Aorta (tissue), 5 donors: ENCODE measurements around the gene CALM1. TPM values are rescaled to one million over a fixed set of nuclear protein-coding genes. Genes with fewer than 3 reads are reported as not detected.

Experiments used
- ATAC-seq: fragments of 200-7000 bp; cut with Tn5 transposase; one replicate; pipeline ENCODE4 v1.9.1; 2022; ENCODE audit warnings: moderate library complexity; ENCODE audit not compliant: low FRiP score
- DNase-seq, 2 donors: peaks; one replicate each; pipeline ENCODE4 v3.0.0-alpha.2; 2020
- H3K27ac ChIP-seq, 2 donors: one replicate each; pipeline ENCODE4 v1.5.1; 2013; ENCODE audit warnings: low read length in 2 of 2, mild to moderate bottlenecking in 2 of 2, moderate library complexity in 2 of 2, control low read depth in 1 of 2, inconsistent platforms in 1 of 2, low read depth in 1 of 2
- H3K27me3 ChIP-seq, 2 donors: one replicate each; pipeline ENCODE4 v1.6.1; 2013; ENCODE audit warnings: control low read depth in 1 of 2, low read length in 1 of 2, mild to moderate bottlenecking in 1 of 2, moderate library complexity in 1 of 2; ENCODE audit not compliant: insufficient read depth in 2 of 2, control insufficient read depth in 1 of 2
- H3K36me3 ChIP-seq, 2 donors: one replicate each; pipeline ENCODE4 v1.6.1; 2013; ENCODE audit warnings: control low read depth in 1 of 2, low read length in 1 of 2, mild to moderate bottlenecking in 1 of 2; ENCODE audit not compliant: insufficient read depth in 2 of 2, control insufficient read depth in 1 of 2
- H3K4me1 ChIP-seq, 2 donors: one replicate each; pipeline ENCODE4 v1.6.1; 2013; ENCODE audit warnings: low read length in 2 of 2, control low read depth in 1 of 2, mild to moderate bottlenecking in 1 of 2, moderate library complexity in 1 of 2; ENCODE audit not compliant: insufficient read depth in 2 of 2, control insufficient read depth in 1 of 2
- H3K4me3 ChIP-seq, 2 donors: one replicate each; pipeline ENCODE4 v1.5.1; 2013; ENCODE audit warnings: low read length in 2 of 2, control low read depth in 1 of 2, mild to moderate bottlenecking in 1 of 2
- H3K9me3 ChIP-seq: one replicate; pipeline ENCODE4 v1.6.1; 2013; ENCODE audit warnings: mild to moderate bottlenecking, low read length; ENCODE audit not compliant: control insufficient read depth
- WGBS, 2 donors: extraction: QIAGEN DNeasy Blood & Tissue Kit; methylation state at CpG; one replicate each; pipeline ENCODE4 v1.1.7; 2013; 5-methylcytosine and 5-hydroxymethylcytosine counted together
- intact Hi-C, 2 donors: fragments of 100-400 bp; cut with DNase I; formaldehyde crosslinking; loops; one replicate each; pipeline versions ENCODE4 v1.14.2 to v1.15.0; 2022
- polyA plus RNA-seq, 2 donors: library from polyadenylated mRNA; stranded (reverse); fragments of 200-250 nt; gene quantifications; one replicate each; pipeline ENCODE4 v1.2.3, GENCODE V29; 2013
- total RNA-seq, 2 donors: library from RNA; stranded (reverse); fragmentation: NEBNext Ultra II Directional; extraction: Animal tissue kit (Norgen Biotek cat#: 25700); gene quantifications; one replicate each; pipeline ENCODE4 v1.2.1, GENCODE V29; 2021
- donor health status: healthy with polysubstance abuse.
- donor health status: Bipolar disorder and iron deficiency.
- donor health status: DM: no; HTN: no; CAD: no.
- donor health status: DM: no; HTN: no; CAD: no.
- donor health status: DM: yes; HTN: yes; CAD: no.

The CALM1 gene
- total and polyA plus RNA-seq, 4 donors, result 279 to 595 (median 466) TPM

GRCh38 chr14:90444077-90444696, 47.4 kb downstream of the CALM1 start:
- Histone ChIP-seq H3K27me3 (no peaks in the 10 kb centered on the region), H3K27ac (no peak overlapping the region), H3K4me3 (no peak overlapping the region), H3K9me3 (peaks cover 5% of the 10 kb centered on the region), H3K4me1 (no peaks in the 10 kb centered on the region), H3K36me3 (no peaks in the 10 kb centered on the region)
- 89 to 94% methylated on average over 6 of the region's 6 CpGs for WGBS, 2 donors
- ATAC-seq, result no peak
- intact Hi-C loops, result no loop called here
- DNase-seq, result peak in 1 of 2 donors; percentile 46

GRCh38 chr14:90445011-90445410, 48.2 kb downstream of the CALM1 start:
- H3K36me3 ChIP-seq, result no peaks in the 10 kb centered on the region
- intact Hi-C loops, result no loop called here
- no peak for ATAC-seq

GRCh38 chr14:90446405-90446804, 49.6 kb downstream of the CALM1 start:
- H3K36me3 ChIP-seq, result no peaks in the 10 kb centered on the region
- no peaks in the 10 kb centered on the region for H3K27me3 ChIP-seq
- no peak overlapping the region for H3K27ac ChIP-seq
- WGBS, 2 donors, result 89 to 90% methylated on average over 4 of the region's 4 CpGs
- no peak overlapping the region for H3K4me3 ChIP-seq
- peaks cover 5% of the 10 kb centered on the region for H3K9me3 ChIP-seq
- DNase-seq (peak in 1 of 2 donors; percentile 16), ATAC-seq (no peak)
- H3K4me1 ChIP-seq, result no peaks in the 10 kb centered on the region
- intact Hi-C loops, result no loop called here

More at GRCh38 chr14:90445011-90445410, 48.2 kb downstream of the CALM1 start:
- Histone ChIP-seq H3K27ac (no peak overlapping the region), H3K4me3 (no peak overlapping the region), H3K27me3 (no peaks in the 10 kb centered on the region), H3K9me3 (peaks cover 5% of the 10 kb centered on the region), H3K4me1 (no peaks in the 10 kb centered on the region)
- DNase-seq, result peak in 1 of 2 donors; percentile 17
- WGBS, 2 donors, result 94% methylated on average over 4 of the region's 4 CpGs

- intact Hi-C loops, result no loop called here
- whole genome bisulfite sequencing, 2 donors, result 89 to 94% methylated on average over 9 of the region's 9 CpGs
- ATAC-seq (no peak), DNase-seq (no peak)
- Histone ChIP-seq H3K4me3 (no peak overlapping the region), H3K36me3 (no peaks in the 10 kb centered on the region), H3K9me3 (peaks cover 5% of the 10 kb centered on the region), H3K4me1 (no peaks in the 10 kb centered on the region), H3K27ac (no peak overlapping the region), H3K27me3 (no peaks in the 10 kb centered on the region)
Measured at GRCh38 chr14:90447720-90448497, 51.1 kb downstream of the CALM1 start.

- no peak for DNase-seq
- no peaks in the 10 kb centered on the region for H3K36me3 ChIP-seq
- H3K4me3 ChIP-seq, result no peak overlapping the region
- intact Hi-C loops, result no loop called here
- H3K27ac ChIP-seq, result no peak overlapping the region
- peaks cover 5% of the 10 kb centered on the region for H3K9me3 ChIP-seq
- no peak for ATAC-seq
- H3K4me1 ChIP-seq, result no peaks in the 10 kb centered on the region
- no peaks in the 10 kb centered on the region for H3K27me3 ChIP-seq
- WGBS, 2 donors, result 95% methylated on average over 5 of the region's 5 CpGs
Measured at GRCh38 chr14:90449411-90449810, 52.6 kb downstream of the CALM1 start.

- Histone ChIP-seq H3K4me3 (no peak overlapping the region), H3K36me3 (no peaks in the 10 kb centered on the region), H3K9me3 (peaks cover 5% of the 10 kb centered on the region), H3K27ac (no peak overlapping the region), H3K27me3 (no peaks in the 10 kb centered on the region), H3K4me1 (no peaks in the 10 kb centered on the region)
- ATAC-seq (no peak), DNase-seq (no peak)
- 94 to 95% methylated on average over 6 of the region's 6 CpGs for WGBS, 2 donors
- intact Hi-C loops, result no loop called here
Measured at GRCh38 chr14:90450151-90450550, 53.3 kb downstream of the CALM1 start.

- no peak for DNase-seq
- Histone ChIP-seq H3K4me1 (no peaks in the 10 kb centered on the region), H3K4me3 (no peak overlapping the region), H3K36me3 (no peaks in the 10 kb centered on the region), H3K27me3 (no peaks in the 10 kb centered on the region), H3K27ac (no peak overlapping the region), H3K9me3 (peaks cover 5% of the 10 kb centered on the region)
- no peak for ATAC-seq
- WGBS, 2 donors, result 88 to 93% methylated on average over 3 of the region's 3 CpGs
- intact Hi-C loops, result no loop called here
Measured at GRCh38 chr14:90450667-90451066, 53.8 kb downstream of the CALM1 start.

- Histone ChIP-seq H3K27ac (no peak overlapping the region), H3K27me3 (no peaks in the 10 kb centered on the region), H3K9me3 (peaks cover 5% of the 10 kb centered on the region), H3K4me3 (no peak overlapping the region), H3K4me1 (no peaks in the 10 kb centered on the region), H3K36me3 (no peaks in the 10 kb centered on the region)
- 95 to 99% methylated on average over 13 of the region's 13 CpGs for WGBS, 2 donors
- DNase-seq, result no peak
- no peak for ATAC-seq
- intact Hi-C loops, result no loop called here
Measured at GRCh38 chr14:90451443-90451842, 54.6 kb downstream of the CALM1 start.

- no peaks in the 10 kb centered on the region for H3K36me3 ChIP-seq
- intact Hi-C loops, result no loop called here
- 88 to 95% methylated on average over 4 of the region's 4 CpGs for WGBS, 2 donors
- H3K9me3 ChIP-seq, result peaks cover 5% of the 10 kb centered on the region
- no peaks in the 10 kb centered on the region for H3K4me1 ChIP-seq
- no peak overlapping the region for H3K27ac ChIP-seq
- H3K27me3 ChIP-seq, result no peaks in the 10 kb centered on the region
- DNase-seq, result no peak
- ATAC-seq, result no peak
- H3K4me3 ChIP-seq, result no peak overlapping the region
Measured at GRCh38 chr14:90451961-90452360, 55.1 kb downstream of the CALM1 start.
